Stimulated activated CD4-positive, alpha-beta T cell treated with anti-CD3 and anti-CD28 coated beads, Interleukin-12 subunit alpha, Interleukin-12 subunit beta, amount 100 ng/mL, for 4 hours (primary cell): ENCODE results near the gene IL17RA.

ENCODE experiments used
- DNase-seq: peaks from one replicate; pipeline ENCODE4 v3.0.0-alpha.2; 2020

Gene IL17RA

DNA sequence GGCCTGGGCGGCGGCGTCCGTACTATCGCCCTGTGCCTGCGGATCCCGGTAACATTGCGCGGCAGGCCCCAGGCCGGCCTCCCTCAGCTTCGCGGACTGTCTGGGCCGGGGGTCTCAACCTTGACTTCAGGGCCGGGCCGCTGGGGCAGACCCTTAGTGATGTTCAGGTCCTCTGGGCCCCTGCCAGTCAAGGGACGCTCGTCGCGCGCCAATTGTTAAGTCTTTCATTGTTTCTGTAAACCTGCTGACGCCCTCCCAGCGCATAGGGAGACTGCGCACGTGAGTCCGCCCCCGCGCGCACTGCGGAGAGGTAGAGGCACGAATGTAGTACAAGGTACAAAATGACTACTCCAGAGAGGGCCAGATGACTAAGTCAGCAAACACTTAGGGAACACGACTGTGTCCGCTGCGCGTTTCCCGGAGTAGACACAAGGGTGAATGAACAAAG, 74.7 kb downstream of the IL17RA start:
- peak; percentile 72 for DNase-seq

DNA sequence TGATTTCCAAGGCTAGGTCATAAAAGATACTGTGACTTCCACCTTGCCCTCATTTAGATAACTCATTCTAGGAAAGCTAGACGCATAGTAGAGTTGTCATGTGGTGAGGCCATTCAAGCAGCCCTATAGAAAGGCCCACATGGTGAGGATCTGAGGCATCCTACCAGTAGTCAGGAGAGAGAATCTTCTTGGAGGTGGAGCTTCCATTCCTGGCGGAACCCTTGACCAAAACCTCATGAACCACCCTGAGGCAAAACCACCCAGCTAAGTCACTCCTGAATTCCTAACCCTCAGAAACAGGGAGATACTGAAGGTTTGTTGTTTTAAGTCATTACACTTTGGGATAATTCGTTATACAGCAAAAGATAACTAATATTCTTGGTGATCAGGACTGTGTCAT, 77.2 kb downstream of the IL17RA start:
- no peak for DNase-seq

DNA sequence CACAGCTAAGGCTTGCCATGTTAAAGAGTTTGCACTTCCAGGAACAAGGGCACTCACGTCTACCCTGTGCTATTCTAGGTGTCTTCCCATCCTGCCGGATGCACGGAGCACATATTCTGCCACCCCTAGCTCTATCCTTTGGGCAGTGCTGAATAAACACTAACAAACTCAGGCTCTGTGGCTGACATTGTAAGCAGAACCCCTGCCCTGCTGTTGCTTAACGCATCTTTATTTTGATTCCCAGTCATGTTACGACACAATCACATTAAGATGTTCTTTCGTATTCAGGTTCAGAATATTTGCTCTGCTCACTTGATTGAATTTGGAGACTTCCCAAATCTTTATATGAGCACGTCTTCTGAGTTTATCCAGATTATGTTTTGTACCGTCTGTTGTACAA, 77.9 kb downstream of the IL17RA start:
- no peak for DNase-seq

DNA sequence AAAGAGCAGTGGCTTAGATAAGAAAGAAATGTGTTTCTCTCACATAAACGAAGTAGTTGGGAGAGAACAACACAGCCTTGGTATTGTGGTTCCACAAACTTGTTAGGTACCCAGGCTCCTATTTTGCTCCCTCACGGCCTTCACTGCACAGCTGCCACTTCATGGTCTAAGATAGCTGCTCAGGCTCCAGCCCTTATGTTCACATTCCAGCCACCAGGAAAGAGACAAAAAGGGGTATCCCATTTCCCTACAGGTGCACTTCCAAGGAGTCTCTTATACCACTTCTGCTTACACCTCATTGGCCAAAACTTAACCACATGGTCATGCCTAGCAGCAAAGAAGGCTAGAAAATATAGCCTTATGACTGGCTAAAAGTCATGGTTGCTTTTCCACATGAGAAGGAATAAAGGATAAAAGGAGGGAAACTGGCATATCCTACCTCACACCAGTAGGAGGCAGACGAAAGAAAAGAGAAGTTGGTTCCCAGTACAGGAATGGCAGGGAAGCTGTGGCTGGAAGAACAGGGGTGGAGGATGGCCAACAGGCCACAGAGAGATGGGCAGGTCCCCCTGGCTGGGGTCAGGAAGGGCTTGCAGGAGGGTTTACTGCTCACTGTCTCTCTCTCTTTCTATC, 79.7 kb downstream of the IL17RA start:
- DNase-seq, result no peak
